Activated CD4-positive, alpha-beta T cell treated with anti-CD3 and anti-CD28 coated beads, Interleukin-2, Interleukin-4, amounts not matched to agents 100 ng/mL and 50 ng/mL, durations not matched to agents 16 hours and 8 hours (primary cell): Measurements from ENCODE around the gene DLG1.
"Not testable (repeated sequence)": the region's sequence is repeated elsewhere in the genome, so short reads cannot be mapped to it uniquely, and the experiment has no call there.

ENCODE experiments used
- DNase-seq: peaks from one replicate; pipeline ENCODE4 v3.0.0-alpha.2; 2020; ENCODE audit warnings: low spot score

DLG1 gene

GRCh38 chr3:197209366-197210260, 88.8 kb downstream of the DLG1 start:
- no peak for DNase-seq

- no peak for DNase-seq
These were observed 91.5 kb downstream of the DLG1 start for GRCh38 chr3:197206913-197207312.

- DNase-seq: no peak
These were observed 92.7 kb downstream of the DLG1 start for GRCh38 chr3:197205675-197206074.

DNA sequence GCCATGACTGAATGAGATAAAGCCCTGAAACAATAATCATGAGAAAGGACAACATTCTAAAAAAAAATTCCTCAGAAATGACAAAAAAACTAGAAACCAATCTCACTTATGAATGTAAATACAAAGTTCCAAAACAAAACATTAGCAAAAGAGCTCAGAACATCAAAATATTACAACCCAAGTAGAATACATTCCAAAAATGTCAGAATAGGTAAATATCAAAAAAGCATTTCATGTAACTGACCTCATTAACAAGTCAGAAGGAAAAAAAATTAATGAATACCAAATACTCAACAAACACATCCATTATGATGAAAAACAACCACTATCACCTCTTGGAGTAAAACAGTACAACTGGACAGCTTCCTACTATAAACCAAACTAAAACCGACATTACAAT, 93.1 kb downstream of the DLG1 start:
- DNase-seq: no peak

GRCh38 chr3:197204736-197205135, 93.7 kb downstream of the DLG1 start:
- no peak for DNase-seq

- no peak for DNase-seq
These were observed 94.7 kb downstream of the DLG1 start for GRCh38 chr3:197203714-197204146.

DNA sequence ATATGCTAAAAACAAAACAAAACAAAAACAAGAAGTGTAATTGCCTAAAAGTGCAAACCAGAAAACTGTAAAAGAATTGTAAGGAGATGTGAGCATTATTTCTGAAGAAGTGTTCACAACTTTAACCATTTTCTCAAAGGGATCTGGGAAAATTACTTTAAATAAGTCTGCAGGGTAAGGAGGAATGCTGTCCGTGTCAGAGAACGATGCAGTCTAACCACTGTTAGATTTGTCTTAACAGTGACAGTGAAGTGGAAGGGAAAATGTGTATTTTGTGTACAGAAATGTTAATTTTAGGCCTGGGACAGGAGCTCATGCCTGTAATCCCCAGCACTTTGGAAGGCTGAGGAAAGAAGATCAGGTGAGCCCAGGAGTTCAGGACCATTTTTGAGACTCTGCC, 95.7 kb downstream of the DLG1 start:
- no peak for DNase-seq

DNA sequence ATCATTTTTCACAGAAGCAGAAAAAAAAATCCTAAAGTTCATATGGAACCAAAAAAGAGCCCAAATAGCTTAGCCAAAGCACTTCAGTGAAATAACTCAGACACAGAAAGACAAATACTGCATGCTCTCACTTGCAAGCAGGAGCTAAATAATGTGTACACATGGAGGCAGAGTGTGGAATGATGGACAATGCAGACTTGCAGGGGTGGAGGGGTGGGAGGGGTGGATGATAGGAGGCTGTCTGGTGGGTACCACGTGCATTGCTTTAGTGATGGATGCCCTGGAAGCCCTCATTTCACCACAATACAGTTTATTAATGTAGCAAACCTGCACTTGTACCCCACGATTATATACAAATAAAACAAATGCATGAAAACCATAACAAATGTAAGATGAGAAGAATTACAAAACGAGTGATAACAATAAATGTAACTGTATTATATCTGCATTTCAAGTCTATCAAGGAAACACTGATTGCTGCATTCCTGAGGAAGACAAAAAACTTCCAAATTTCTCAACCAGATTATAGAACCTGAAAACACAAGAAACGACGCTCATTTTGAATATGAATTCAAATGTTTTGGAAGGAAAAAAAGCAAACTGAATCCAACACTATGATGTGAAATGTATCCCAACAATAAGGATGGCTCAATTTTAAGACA, 96.5 kb downstream of the DLG1 start:
- no peak for DNase-seq

- not testable (repeated sequence) for DNase-seq
These were observed 97.6 kb downstream of the DLG1 start for GRCh38 chr3:197200856-197201255.

DNA sequence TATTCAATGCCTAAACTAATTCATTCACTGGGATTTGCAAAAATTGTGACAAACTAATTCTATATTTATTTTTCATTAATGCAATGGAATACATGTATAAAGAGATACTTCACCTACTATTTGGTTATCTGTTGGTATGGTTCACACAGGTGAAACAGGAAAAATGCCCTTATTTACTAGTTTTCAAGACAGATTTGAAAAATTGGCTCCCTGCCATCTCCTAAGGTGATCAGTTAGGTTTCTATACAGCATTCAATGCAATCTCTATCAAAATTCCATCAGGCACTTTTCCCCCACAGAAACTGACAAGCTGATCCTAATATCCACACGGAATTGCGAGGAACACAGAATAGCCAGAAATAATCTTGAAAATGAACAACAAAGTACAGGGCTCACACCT, 101.1 kb downstream of the DLG1 start:
- DNase-seq: no peak

DNA sequence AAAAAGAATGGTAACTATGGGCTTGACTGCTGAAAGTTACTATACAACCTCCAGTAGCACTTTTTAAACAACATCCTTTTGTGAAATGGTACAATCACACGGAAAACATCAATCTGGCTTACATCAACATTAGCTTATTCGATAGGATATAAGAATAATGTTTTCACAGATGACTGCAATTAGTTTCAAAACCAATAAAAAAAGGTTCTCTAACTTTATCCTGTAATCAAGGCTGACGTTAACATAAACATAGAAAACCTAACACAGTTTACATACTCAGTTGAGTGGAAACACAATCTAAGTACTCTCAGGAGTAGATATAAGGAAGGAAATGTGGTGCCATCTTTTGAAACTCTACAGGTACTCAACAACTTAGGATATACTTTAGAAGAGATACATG, 102.2 kb downstream of the DLG1 start:
- DNase-seq: no peak

DNA sequence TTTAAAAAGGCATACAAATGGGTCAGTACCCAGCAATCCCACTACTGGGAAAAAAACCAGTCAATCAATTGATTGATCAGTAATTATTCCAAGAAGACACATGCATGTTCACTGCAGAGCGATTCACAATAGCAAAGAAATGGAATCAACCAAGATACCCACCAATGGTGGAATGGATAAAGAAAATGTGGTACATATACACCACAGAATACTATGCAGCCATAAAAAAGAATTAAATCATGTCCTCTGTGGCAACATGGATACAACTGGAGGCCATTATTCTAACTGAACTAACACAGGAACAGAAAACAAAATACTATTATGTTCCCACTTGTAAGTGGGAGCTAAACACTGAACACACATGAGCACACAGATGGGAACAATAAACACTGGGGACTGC, 103.1 kb downstream of the DLG1 start:
- DNase-seq: no peak

- not testable (repeated sequence) for DNase-seq
These were observed 104.7 kb downstream of the DLG1 start for GRCh38 chr3:197193759-197194158.

GRCh38 chr3:197191897-197192296, 106.5 kb downstream of the DLG1 start:
- no peak for DNase-seq

GRCh38 chr3:197189623-197190022, 108.8 kb downstream of the DLG1 start:
- peak; percentile 40 for DNase-seq

DNA sequence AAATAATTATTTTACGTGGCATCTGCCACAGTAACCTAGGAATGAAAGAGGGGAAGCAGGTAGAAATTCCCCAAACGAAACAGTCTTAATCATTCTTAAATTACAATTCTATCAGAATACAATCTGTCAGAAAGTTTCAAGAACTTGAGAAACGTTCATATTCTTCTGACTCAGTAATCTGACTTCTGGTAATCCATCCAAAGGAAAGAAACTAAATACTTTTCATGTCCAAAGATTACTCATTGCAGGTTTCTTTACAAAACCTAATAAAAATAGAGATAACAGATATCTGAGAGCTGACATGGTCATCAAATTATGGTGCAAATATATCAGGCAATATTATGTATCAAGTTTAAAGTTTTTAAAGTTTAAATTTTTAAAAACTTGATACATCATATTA, 109.4 kb downstream of the DLG1 start:
- no peak for DNase-seq

DNA sequence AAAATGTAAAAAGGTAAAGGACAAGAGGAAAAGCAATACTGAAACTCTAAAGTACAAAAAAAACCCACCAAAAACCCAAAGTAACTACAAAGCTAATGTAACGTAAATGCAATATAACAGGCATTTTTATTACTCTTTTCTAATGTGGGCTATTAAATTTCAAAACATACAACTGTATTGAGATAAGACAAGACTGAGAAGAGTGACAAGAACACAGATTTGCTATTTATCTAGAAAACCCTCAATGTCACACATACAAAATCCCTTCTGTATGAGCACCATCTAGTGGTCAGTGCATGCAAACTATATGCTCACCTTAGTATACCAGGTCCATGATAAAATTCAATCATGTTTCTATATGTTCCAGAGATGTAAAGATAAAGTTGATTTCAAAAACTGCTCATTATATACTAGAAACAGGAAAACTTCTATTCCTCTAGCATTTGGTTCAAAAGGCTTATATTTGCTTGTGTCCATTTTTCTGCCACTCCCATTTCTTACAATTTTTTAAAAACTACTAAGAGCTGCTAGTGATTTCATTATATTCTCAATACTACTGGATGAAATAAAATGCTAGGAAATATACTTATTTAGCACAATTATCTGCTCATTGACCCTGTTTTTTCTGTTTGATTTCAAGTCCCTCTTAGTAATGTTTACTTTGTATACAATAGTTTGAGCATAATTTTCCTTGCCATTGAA, 111.4 kb downstream of the DLG1 start:
- DNase-seq: peak; percentile 58

GRCh38 chr3:197183582-197183981, 114.8 kb downstream of the DLG1 start:
- no peak for DNase-seq

DNA sequence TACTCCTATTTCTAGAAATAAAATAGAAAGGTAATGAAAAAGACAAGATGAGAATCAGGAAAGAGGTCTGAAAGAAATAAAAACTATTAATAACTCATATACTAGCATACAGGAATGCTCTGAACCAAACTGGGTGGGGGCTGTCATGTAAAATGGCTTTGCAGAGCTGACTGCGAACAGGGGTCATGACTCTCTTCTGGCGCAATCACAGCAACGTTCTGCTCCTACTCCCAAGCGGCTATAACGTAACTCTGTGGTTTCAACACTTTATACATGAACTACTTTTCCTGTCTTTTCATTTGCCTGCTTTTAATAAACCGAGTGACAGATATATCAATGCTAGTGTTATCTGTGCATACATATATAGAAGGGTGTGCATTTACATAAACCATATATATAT, 116.7 kb downstream of the DLG1 start:
- DNase-seq: no peak

- DNase-seq: no peak
These were observed 119.4 kb downstream of the DLG1 start for GRCh38 chr3:197178998-197179397.

DNA sequence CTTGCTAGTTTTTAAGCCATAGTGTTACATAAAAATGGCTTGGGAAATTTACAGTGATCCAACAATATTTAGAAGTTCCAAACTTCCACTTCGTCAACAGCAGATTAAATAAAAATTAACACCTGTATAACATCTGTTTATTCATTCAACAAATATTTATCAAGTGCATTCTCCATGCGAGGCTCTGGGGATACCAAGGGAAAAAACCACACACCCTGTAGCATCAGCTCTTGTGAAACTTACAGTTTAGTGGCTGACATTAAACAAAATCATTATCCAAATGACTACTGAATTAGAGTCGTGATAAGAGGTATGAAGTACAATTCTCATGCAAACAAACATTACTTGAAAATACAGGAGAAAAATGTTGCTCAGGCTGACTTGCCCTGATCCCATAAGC, 122.9 kb downstream of the DLG1 start:
- no peak for DNase-seq

- DNase-seq: no peak
These were observed 123.5 kb downstream of the DLG1 start for GRCh38 chr3:197174927-197175326.

DNA sequence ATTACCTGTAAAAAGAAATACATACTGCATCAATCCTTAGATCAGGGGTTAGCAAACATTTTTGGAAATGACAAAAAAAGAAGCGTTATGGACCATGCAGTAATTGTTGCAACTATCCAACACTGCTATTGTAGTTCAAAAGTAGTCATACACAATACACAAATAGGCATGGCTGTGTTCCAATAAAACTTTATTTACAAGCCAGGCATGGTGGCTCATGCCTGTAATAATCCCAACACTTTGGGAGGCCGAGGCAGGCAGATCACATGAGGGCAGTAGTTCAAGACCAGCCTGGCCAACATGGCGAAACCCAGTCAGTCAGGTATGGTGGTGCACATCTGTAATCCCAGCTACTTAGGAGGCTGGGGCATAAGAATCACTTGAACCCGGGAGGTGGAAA, 124.8 kb downstream of the DLG1 start:
- DNase-seq: no peak
